SJCRH30 (cell line): ENCODE results near the gene EIF4EBP2. TPM values are rescaled to one million over a fixed set of nuclear protein-coding genes. Genes with fewer than 3 reads are reported as not detected.
A peak's percentile ranks its signal among the peaks of the same experiment; 100 is the strongest.

Experiments used
- DNase-seq, 2 experiments: peaks; one replicate each; pipeline ENCODE4 v3.0.0-alpha.2; 2015 to 2020
- H3K27ac ChIP-seq: fragments of 250-450 bp; sonication (Bioruptor Pico); 2 replicates; pipeline ENCODE4 v1.5.1; 2020; ENCODE audit warnings: mild to moderate bottlenecking, moderate library complexity
- H3K27me3 ChIP-seq: fragments of 250-450 bp; sonication (Bioruptor Pico); 2 replicates; pipeline ENCODE4 v1.5.1; 2020; ENCODE audit warnings: mild to moderate bottlenecking, moderate library complexity
- H3K36me3 ChIP-seq: fragments of 250-450 bp; sonication (Bioruptor Pico); 2 replicates; pipeline ENCODE4 v1.5.1; 2020; ENCODE audit warnings: mild to moderate bottlenecking, moderate library complexity
- H3K4me1 ChIP-seq: fragments of 250-450 bp; sonication (Bioruptor Pico); 2 replicates; pipeline ENCODE4 v1.5.1; 2020; ENCODE audit warnings: mild to moderate bottlenecking, moderate library complexity
- H3K4me3 ChIP-seq: fragments of 250-450 bp; sonication (Bioruptor Pico); 2 replicates; pipeline ENCODE4 v1.5.1; 2020; ENCODE audit warnings: mild to moderate bottlenecking, moderate library complexity
- H3K9me3 ChIP-seq: fragments of 250-450 bp; sonication (Bioruptor Pico); replicated peaks from 2 replicates; pipeline ENCODE4 v1.5.1; 2020; ENCODE audit warnings: mild to moderate bottlenecking, moderate library complexity
- total RNA-seq: library from RNA; depleted of rRNA; stranded (reverse); fragments of >200 nt; shearing (Covaris generic); gene quantifications from 2 replicates; pipeline ENCODE4 v1.2.3, GENCODE V29; 2014

EIF4EBP2 gene
- total RNA-seq, 1 experiment from 2014 or later = 52.8 TPM

GRCh38 chr10:70369498-70370018 lies 34.4 kb upstream of the EIF4EBP2 start:
- Histone ChIP-seq H3K4me1 (no peaks in the 10 kb centered on the region), H3K4me3 (no peak overlapping the region), H3K27me3 (no peaks in the 10 kb centered on the region), H3K9me3 (no peaks in the 10 kb centered on the region), H3K27ac (no peak overlapping the region), H3K36me3 (no peaks in the 10 kb centered on the region)
- DNase-seq = no peak

GRCh38 chr10:70370766-70371165 lies 33.2 kb upstream of the EIF4EBP2 start:
- Histone ChIP-seq H3K9me3 (no peaks in the 10 kb centered on the region), H3K27ac (no peak overlapping the region), H3K27me3 (no peaks in the 10 kb centered on the region), H3K4me3 (no peak overlapping the region), H3K4me1 (no peaks in the 10 kb centered on the region), H3K36me3 (no peaks in the 10 kb centered on the region)
- DNase-seq = no peak

DNA sequence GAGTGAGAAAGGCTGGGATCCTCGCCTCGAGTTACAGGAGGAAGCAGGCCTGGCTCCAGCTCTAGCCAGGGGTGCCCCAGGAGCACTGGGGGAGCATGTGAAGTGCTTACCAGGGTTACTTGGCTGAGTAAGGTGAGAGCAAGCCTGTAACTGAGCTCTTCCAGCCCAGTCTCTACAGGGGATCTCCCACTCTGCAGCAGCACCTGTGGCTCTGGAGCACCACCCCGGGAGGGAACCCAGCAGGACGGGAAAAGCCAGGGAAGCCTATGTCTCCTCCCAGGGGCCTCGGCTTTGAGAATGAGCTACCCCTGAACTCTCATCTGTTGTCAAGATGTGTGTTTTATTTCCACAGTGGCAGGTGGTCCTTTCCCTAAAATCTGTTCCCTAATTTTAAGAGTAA lies 32.1 kb upstream of the EIF4EBP2 start:
- DNase-seq = no peak
- Histone ChIP-seq H3K27me3 (no peaks in the 10 kb centered on the region), H3K27ac (no peak overlapping the region), H3K4me1 (peaks cover 4% of the 10 kb centered on the region), H3K4me3 (no peak overlapping the region), H3K9me3 (no peaks in the 10 kb centered on the region), H3K36me3 (no peaks in the 10 kb centered on the region)

DNA sequence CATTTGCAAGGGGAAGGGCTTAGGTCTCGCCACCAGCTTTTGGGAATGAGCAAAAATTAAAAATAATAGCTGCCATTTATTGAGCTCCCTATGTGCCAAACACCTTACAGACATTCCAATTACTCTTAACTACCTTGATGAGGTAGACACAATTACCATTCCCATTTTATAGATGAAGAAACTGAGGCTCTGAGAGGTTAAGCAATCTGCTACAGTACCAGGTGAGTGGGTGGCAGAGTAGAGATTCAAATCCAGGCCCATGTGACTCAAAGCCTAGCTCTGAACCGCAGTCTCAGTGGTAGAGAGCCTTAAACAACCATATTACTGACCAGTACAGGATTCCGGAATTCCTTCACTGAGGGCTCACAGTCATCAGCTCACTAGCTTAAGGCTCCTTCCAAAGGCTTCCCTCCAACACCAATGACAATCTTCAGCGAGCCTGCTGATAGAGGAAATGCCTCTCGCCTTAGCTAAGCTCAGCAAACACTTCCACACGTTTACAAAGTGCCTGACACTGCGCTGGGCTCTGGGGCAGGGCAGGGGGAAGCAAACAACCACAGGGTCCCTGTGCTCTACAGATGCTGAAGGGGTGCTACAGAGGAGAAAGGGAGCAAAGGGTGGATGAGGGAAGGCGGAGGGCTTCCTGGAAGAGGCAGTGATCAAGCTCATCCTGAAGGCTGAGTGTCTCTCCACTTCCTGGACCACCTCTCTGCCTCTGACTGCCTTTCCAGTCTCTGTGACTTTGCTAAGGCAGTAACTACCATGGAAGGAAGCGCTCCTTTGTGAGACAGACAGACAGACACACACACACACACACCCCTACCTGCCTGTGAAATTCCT lies 28.9 kb upstream of the EIF4EBP2 start:
- H3K4me3 ChIP-seq = no peak overlapping the region
- no peak overlapping the region for H3K27ac ChIP-seq
- no peaks in the 10 kb centered on the region for H3K9me3 ChIP-seq
- H3K36me3 ChIP-seq = no peaks in the 10 kb centered on the region
- peaks cover 19% of the 10 kb centered on the region for H3K4me1 ChIP-seq
- H3K27me3 ChIP-seq = no peaks in the 10 kb centered on the region
- no peak for DNase-seq

DNA sequence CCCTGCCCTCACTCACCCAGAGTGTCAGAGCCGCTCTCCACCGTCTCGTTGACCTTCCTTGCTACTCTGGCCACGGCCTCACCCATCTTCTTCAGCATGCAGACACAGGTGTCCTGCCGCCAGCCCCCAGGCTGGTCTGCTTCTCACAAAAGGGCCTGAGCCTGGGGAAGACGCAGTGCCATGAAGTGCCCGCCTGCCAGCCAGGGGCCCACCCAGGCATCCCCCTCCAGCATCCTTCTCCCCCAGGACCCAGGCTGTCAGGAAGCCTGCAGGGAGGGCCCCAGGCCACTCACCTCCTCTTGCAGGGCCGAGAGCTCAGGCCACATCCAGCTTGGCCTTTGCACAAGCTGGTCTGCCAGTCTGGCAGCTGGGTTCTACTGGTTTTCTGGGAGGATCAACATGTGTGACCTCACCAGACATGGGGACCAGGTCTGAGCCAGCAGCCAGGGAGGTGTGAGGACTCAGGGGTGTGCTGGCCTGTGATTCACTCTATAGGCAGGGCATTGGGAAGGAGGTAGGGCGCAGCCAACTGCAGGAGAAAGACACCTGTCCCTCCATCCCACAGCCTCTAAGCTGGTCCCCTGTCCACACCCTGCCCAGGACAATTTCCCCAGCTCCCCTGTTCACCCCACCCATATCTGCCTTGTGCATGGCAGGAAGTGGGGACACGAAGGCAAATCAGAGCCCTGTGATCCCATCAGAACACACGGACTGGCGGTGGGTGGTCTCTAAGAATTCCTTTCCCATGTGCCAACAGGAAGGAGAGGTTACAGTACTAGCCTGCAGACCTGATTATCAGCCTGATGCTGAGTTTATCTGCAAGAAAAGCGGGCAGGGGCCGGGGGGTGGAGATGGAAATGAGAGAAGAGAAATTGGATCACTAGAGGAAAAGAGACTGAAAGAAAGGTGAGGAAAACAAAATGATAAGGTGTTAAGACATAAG lies 27.2 kb upstream of the EIF4EBP2 start:
- H3K27me3 ChIP-seq = no peaks in the 10 kb centered on the region
- DNase-seq = peak; percentile 18 to 22
- peaks cover 19% of the 10 kb centered on the region for H3K4me1 ChIP-seq
- no peaks in the 10 kb centered on the region for H3K9me3 ChIP-seq
- H3K4me3 ChIP-seq = no peak overlapping the region
- no peak overlapping the region; the same call in 1 of the 2 replicates for H3K27ac ChIP-seq
- no peaks in the 10 kb centered on the region for H3K36me3 ChIP-seq

DNA sequence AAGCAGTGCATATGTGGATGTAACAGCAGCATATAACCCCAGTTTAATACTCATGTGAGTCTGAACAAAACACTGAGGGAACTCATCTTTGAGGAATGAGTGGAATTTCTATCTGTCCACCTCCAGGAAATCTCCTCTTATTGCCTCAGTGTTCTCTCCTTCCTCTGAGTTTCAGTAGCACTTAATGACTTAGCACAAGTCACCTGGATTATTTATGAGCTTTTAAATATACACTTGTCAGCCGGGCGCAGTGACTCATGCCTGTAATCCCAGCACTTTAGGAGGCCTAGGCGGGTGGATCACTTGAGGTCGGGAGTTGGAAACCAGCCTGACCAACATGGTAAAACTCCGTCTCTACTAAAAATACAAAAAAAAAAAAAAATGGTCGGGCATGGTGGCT lies 25.8 kb upstream of the EIF4EBP2 start:
- Histone ChIP-seq H3K4me1 (peaks cover 19% of the 10 kb centered on the region), H3K27me3 (no peaks in the 10 kb centered on the region), H3K9me3 (no peaks in the 10 kb centered on the region), H3K4me3 (no peak overlapping the region), H3K36me3 (no peaks in the 10 kb centered on the region), H3K27ac (no peak overlapping the region)
- no peak for DNase-seq

DNA sequence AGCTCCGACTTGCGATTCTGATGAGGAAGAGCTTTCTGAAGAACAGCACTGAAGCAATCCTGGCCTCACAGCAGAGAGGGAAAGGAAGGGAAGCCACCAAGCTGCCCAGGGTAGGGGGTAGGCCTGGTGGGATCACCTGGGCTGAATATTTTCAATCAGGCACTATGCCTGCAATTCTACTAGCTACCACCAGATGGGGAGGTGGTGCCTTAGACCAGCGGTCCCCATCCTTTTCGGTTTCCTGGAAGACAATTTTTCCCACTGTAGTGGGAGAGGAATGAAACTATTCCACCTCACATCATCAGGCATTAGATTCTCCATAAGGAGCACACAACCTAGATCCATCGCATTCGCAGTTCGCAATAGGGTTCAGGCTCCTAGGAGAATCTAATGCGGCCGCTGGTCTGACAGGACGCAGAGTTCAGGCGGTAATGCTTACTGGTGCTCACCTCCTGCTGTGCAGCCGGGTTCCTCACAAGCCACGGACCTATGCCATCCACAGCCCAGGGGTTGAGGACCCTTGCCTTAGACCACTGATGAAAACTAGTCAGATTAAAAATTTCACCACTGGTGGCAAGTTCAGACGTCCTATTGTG lies 24.3 kb upstream of the EIF4EBP2 start:
- Histone ChIP-seq H3K4me3 (no peak overlapping the region), H3K4me1 (peaks cover 19% of the 10 kb centered on the region), H3K27me3 (no peaks in the 10 kb centered on the region), H3K27ac (no peak overlapping the region), H3K36me3 (no peaks in the 10 kb centered on the region), H3K9me3 (no peaks in the 10 kb centered on the region)
- DNase-seq = peak; percentile 16 to 65

GRCh38 chr10:70380350-70381135 lies 23.4 kb upstream of the EIF4EBP2 start:
- no peaks in the 10 kb centered on the region for H3K9me3 ChIP-seq
- H3K36me3 ChIP-seq = no peaks in the 10 kb centered on the region
- H3K4me1 ChIP-seq = peaks cover 19% of the 10 kb centered on the region
- H3K27ac ChIP-seq = no peak overlapping the region
- no peaks in the 10 kb centered on the region for H3K27me3 ChIP-seq
- DNase-seq = no peak
- no peak overlapping the region for H3K4me3 ChIP-seq

DNA sequence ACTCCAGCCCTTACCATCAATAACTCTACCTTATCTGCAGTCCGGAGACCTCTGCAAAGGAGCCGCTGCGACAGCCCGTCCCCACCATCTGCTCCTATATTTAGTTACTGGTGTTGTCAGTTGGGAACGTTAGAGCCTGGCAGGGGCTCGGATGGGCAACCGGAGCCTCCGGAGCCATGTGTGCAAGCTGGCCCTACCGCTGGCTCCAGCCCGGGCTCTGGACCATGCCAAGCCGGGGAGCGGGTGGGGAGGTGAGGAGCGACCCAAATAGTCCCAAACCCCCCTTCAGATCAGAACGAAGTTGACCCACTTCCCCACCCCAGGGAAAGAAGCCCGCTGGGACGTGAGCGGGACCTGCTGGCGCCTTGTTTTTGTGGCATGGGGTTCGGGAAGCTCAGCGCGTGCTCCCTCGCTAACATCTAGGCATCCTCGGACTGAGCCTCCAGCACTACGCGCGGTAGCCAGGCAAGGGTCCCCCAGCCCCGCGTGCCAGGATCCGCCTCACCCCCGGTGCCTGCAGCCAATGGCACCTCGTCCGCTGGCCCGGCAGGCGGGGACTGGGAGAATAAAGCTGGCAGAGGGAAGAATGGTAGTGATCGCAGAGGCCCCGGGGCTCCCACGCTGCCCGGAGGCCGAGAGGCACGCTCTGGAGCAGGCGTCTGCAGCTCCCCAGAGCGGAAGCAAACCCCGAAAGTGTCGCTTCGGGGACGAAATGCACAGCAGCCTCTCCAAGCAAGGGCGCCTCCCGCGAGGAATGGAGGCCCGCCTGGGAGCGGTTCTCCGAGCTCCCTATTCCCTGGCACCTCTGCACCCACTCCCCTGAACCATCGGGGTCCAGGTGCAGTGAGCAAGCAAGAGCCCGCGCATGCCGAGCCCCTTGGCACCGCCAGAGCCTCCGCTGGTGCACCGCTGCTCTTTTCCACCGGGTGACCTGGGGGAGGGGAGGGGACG lies 22.2 kb upstream of the EIF4EBP2 start:
- peak overlapping the region; percentile 15; the same call in 1 of the 2 replicates for H3K27ac ChIP-seq
- H3K36me3 ChIP-seq = no peaks in the 10 kb centered on the region
- H3K9me3 ChIP-seq = no peaks in the 10 kb centered on the region
- H3K4me3 ChIP-seq = peak overlapping the region; percentile 65
- no peaks in the 10 kb centered on the region for H3K27me3 ChIP-seq
- H3K4me1 ChIP-seq = peaks cover 15% of the 10 kb centered on the region
- peak; percentile 48 to 49 for DNase-seq

DNA sequence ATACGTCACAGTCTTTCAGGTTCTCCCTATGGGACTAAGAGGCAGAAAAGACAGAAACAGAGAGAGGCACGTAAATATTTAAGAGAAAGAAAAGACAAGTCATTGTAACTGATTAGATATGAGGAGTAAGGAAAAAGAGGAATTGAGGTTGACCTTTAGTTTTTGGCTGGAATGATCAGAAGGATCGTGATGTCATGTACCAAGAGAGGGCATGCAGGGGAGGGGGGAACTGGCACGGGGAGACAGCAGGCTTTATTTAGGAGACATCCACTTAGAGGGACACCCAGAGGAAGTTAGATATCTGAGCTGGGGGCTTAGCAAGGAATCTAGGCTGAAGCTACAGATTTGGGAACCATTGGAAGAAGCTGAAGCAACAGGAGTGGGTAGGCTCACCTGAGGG lies 12.3 kb upstream of the EIF4EBP2 start:
- no peaks in the 10 kb centered on the region for H3K4me1 ChIP-seq
- no peaks in the 10 kb centered on the region for H3K27me3 ChIP-seq
- H3K36me3 ChIP-seq = no peaks in the 10 kb centered on the region
- no peaks in the 10 kb centered on the region for H3K9me3 ChIP-seq
- DNase-seq = no peak
- no peak overlapping the region for H3K4me3 ChIP-seq
- no peak overlapping the region for H3K27ac ChIP-seq

GRCh38 chr10:70396140-70396539 lies 7.8 kb upstream of the EIF4EBP2 start:
- Histone ChIP-seq H3K27me3 (no peaks in the 10 kb centered on the region), H3K4me3 (no peak overlapping the region), H3K4me1 (no peaks in the 10 kb centered on the region), H3K36me3 (no peaks in the 10 kb centered on the region), H3K9me3 (no peaks in the 10 kb centered on the region), H3K27ac (no peak overlapping the region)
- no peak for DNase-seq

DNA sequence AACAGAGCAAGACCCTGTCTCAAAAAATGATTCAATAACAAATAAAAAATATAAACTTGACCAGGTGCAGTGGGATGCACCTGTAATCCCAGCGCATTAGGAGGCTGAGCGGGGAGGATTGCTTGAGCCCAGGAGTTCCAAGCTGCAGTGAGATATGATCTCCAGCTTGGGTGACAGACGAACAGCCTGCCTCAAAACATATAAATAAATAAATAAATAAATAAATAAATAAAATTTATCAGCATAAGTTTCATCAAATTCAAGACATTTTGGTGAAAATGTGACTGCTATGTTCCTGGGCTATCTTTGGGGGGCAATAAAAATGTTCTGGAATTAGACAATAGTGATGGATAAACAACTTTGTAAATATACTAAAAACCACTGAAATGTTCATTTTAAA lies 4.8 kb upstream of the EIF4EBP2 start:
- H3K27me3 ChIP-seq = no peaks in the 10 kb centered on the region
- H3K9me3 ChIP-seq = no peaks in the 10 kb centered on the region

GRCh38 chr10:70403483-70404035 lies 386 bp upstream of the EIF4EBP2 start:
- H3K9me3 ChIP-seq = no peaks in the 10 kb centered on the region
- H3K4me3 ChIP-seq = peak overlapping the region; percentile 76
- H3K27ac ChIP-seq = peak overlapping the region; percentile 65
- no peak for DNase-seq
- H3K4me1 ChIP-seq = peaks cover 6% of the 10 kb centered on the region; the same call in 1 of the 2 replicates
- H3K27me3 ChIP-seq = no peaks in the 10 kb centered on the region
- H3K36me3 ChIP-seq = peaks cover 6% of the 10 kb centered on the region; the same call in 1 of the 2 replicates

More for the DNA sequence above, 4.8 kb upstream of the EIF4EBP2 start:
- no peaks in the 10 kb centered on the region for H3K36me3 ChIP-seq
- DNase-seq = no peak
- peaks cover 2% of the 10 kb centered on the region; the same call in 1 of the 2 replicates for H3K4me1 ChIP-seq
- H3K4me3 ChIP-seq = no peak overlapping the region
- no peak overlapping the region for H3K27ac ChIP-seq
